LNCaP clone FGC (cell line): ENCODE data around the gene ELOVL1.
A peak's percentile ranks its signal among the peaks of the same experiment; 100 is the strongest.

Source experiments
- DNase-seq: peaks from one replicate; pipeline ENCODE4 v3.0.0-alpha.2; 2011; ENCODE audit warnings: low read depth
- H3K4me3 ChIP-seq: 2 replicates; pipeline ENCODE4 v1.5.1; 2011; ENCODE audit warnings: mild to moderate bottlenecking, low read depth, low read length, control low read depth
- TF ChIP-seq, protein P1 (sequence below): IDR thresholded peaks from 2 replicates; pipeline ENCODE4 v1.5.1; 2012; ENCODE audit warnings: mild to moderate bottlenecking; ENCODE audit not compliant: control insufficient read depth, insufficient read depth; ENCODE audit errors: extremely low read depth

The ELOVL1 gene

DNA sequence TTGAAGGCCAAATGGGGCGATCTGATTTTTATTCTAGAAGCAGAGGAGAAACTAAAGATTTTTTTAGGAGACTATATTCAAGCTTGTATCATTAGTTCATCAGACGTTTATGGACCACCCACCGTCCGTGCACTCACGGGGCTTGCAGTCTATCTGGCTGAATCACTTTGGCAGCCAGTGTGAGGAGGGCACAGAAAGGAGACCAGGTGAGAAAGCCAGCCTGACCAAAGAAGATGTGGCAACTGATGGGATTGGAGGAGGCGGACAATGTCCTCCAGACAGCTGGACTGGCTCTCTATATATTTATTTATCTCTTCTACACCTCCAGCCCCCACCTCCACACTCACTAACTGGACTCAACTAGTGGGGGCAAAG lies 822 bp upstream of the ELOVL1 start:
- TF ChIP-seq, protein P1, sequence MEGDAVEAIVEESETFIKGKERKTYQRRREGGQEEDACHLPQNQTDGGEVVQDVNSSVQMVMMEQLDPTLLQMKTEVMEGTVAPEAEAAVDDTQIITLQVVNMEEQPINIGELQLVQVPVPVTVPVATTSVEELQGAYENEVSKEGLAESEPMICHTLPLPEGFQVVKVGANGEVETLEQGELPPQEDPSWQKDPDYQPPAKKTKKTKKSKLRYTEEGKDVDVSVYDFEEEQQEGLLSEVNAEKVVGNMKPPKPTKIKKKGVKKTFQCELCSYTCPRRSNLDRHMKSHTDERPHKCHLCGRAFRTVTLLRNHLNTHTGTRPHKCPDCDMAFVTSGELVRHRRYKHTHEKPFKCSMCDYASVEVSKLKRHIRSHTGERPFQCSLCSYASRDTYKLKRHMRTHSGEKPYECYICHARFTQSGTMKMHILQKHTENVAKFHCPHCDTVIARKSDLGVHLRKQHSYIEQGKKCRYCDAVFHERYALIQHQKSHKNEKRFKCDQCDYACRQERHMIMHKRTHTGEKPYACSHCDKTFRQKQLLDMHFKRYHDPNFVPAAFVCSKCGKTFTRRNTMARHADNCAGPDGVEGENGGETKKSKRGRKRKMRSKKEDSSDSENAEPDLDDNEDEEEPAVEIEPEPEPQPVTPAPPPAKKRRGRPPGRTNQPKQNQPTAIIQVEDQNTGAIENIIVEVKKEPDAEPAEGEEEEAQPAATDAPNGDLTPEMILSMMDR: no peak
- no peak for DNase-seq
- H3K4me3 ChIP-seq: peak overlapping the region; percentile 84

DNA sequence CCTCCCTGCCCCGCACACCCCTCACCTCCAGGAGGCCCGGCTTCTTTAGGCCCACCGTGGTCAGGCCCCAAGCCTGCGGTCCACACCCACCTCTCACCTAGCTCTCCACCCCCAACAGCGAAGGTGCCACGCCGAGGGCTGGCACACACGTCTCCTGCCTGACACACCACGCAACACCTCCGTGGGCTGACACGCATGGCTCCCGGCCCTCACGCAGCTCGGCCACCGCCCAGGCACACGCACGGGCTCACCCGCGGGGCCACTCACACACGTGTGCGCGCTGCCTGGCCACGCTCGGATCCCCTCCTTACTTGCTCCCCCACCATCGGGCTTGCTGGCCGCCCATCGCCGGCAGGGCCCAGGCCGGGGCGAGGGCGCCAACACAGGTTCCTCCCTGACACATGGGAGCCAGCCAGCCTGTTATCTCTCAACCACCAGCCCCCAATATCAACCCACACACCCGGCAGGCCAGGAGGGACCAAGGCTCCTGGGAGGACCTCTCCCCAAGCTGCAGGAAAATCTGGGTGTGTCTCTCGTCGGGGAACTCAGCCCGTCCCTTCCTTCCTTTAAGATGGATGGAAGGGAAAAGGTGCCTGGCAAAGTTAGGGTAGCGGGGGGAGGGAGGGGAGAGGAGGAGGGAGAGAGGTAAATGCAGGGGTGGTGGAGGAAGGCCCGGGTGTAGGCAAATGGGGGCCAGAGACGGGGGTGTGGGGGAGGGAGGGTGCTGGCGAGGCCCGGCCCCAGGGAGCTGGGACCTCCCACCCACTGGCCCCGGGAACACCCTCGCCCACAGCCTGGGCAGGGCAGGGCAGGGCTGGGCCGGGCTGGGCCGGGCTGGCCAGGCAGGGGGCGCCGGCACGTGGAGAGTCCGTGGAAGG lies 546 bp downstream of the ELOVL1 start:
- H3K4me3 ChIP-seq: peak overlapping the region; percentile 84
- TF ChIP-seq, protein P1: 0 out of 2 replicates have a peak, but pooled peaks have one; percentile 6
- no peak for DNase-seq

DNA sequence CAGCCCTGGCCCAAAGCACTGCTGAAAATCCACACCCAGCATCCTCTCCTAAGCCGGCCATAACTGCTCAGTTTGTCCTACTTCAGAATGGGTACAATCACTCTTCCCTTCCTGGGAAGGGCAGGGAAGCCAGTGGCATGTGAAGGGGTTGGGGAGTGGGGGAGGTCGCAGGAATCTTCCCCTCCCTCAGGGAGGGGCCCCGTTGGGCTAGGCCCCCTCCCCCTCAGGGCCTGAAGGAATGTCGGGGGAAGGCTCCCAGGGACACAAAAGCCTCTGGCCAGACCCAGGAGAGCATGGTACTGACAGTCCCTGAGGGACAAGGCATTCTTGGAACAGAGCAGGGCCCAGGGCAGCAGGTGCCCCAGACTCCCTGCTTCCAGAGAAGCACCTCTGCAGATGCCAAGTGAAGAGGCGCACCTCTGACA lies 1.2 kb downstream of the ELOVL1 start:
- TF ChIP-seq, protein P1: no peak
- no peak for DNase-seq
- H3K4me3 ChIP-seq: peak overlapping the region; percentile 84

DNA sequence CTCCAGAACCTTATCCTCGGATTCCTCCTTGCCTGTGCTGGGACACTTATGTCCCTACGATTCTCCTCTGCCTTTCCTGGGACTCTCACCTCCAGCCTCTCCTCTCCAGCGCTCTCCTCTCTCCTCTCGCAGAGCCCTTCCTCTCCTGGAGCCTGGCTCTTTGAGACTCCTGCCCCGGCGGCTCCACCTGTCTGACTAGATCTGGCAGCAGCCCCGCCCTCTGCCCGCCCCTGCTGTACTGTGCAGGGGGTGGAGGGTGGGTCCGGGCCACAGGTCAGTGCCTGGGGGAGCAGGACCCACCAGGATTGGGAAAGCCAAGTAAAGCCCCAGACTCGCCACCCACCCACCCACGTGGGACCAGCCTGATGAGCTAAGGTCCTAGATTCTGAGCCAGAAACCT lies 1.6 kb downstream of the ELOVL1 start:
- TF ChIP-seq, protein P1: no peak
- no peak for DNase-seq
- peak overlapping the region; percentile 84 for H3K4me3 ChIP-seq

DNA sequence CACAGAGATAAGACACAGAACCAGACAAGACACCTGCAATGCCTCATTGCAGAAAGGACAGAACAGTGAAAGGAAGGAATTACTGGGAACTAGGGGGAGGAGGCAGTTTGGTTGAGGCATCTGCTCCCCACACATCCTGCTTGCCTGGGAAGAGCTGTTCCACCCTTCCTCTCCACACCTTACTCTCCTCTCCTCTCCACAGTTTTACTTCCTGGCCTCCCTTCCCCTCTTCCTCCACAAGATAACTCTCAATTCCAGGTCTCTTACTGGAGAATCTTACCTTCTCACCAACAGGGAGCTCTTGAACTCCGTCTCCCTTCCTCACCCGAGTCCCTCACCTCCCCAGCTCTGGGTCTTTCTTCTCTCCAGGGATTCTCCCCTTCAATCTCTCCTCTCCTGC lies 2.1 kb downstream of the ELOVL1 start:
- DNase-seq: no peak
- TF ChIP-seq, protein P1: no peak
- peak overlapping the region; percentile 84 for H3K4me3 ChIP-seq

DNA sequence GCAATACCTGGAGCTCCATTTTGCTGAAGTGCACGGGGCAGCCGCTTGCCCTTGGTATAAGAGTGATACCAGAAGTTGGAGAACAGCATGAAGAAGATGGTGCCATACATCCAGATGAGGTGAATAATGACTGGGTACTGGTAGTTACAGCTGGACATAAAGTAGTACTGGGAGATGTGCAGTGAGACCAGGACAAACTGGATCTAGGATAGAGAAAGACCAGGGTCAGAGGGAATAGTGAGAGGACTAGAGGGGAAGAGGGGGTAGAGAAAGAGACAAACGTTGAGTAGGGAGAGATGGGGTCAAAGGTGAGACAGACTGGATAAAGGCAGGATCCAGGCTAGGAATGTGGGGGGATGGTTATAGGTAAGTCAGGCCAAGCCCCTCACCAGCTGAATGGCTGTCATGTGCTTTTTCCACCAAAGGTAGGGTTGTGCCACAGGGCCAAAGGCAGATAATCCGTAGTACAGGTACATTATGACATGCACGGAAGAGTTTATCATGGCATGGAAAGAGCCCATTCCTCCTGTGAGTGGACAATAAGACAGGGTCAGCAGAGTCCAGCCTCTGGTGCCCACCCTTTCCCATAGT lies 3.8 kb downstream of the ELOVL1 start:
- DNase-seq: no peak
- H3K4me3 ChIP-seq: no peak overlapping the region
- TF ChIP-seq, protein P1: no peak
